Liver (tissue), 3 donors: Measurements from ENCODE around the gene SLC25A19.

Experiments
- CTCF ChIP-seq: fragments of 150-350 bp; IDR thresholded peaks from 2 replicates; pipeline ENCODE4 v1.5.1; 2017; ENCODE audit warnings: improper control_type of control experiment, low read depth, low read length; ENCODE audit not compliant: missing input control
- FOXA2 ChIP-seq: IDR thresholded peaks from 2 replicates; pipeline ENCODE4 v1.6.1; 2016; ENCODE audit warnings: antibody characterized with exemption
- REST ChIP-seq: IDR thresholded peaks from 2 replicates; pipeline ENCODE4 v1.6.1; 2016; ENCODE audit warnings: antibody characterized with exemption, mild to moderate bottlenecking
- TAF1 ChIP-seq: conservative IDR thresholded peaks from 2 replicates; pipeline ENCODE4 v1.6.1; 2016; ENCODE audit warnings: antibody characterized with exemption, mild to moderate bottlenecking
- donor health status: healthy.
- donor health status: healthy.

GRCh38 chr17:75273977-75274708 is 15.1 kb downstream of the SLC25A19 start:
- TF ChIP-seq CTCF (no peak), TAF1 (no peak), FOXA2 (no peak), REST (no peak)
